HepG2 (cell line): ENCODE results near the gene PGPEP1. TPM values are rescaled to one million over a fixed set of nuclear protein-coding genes. Genes with fewer than 3 reads are reported as not detected.
A peak's percentile ranks its signal among the peaks of the same experiment; 100 is the strongest.

ENCODE experiments used
- ETS1 ChIP-seq: sonication (generic); formaldehyde crosslinking; IDR thresholded peaks from 2 replicates; pipeline ENCODE4 v1.4.0; 2020; ENCODE audit warnings: missing genetic modification reagents
- FOXK2 ChIP-seq: fragments of 450-650 bp; IDR thresholded peaks from 2 replicates; pipeline ENCODE4 v1.6.1; 2016
- HNRNPUL1 ChIP-seq: fragments of 200-400 bp; formaldehyde crosslinking; IDR thresholded peaks from 2 replicates; pipeline ENCODE4 v1.6.1; 2017; ENCODE audit warnings: low read depth, mild to moderate bottlenecking, low read length, moderate library complexity
- NFAT5 ChIP-seq: sonication (generic); formaldehyde crosslinking; IDR thresholded peaks from 2 replicates; pipeline ENCODE4 v1.4.0; 2020; ENCODE audit warnings: missing genetic modification reagents
- PCBP2 ChIP-seq: fragments of 200-400 bp; formaldehyde crosslinking; optimal IDR thresholded peaks from 2 replicates; pipeline ENCODE3; 2018; ENCODE audit warnings: low read length, low read depth; ENCODE audit not compliant: poor library complexity, severe bottlenecking
- POGZ ChIP-seq: sonication (generic); formaldehyde crosslinking; IDR thresholded peaks from 2 replicates; pipeline ENCODE4 v1.4.0; 2020; ENCODE audit warnings: mild to moderate bottlenecking, missing genetic modification reagents
- SKIL ChIP-seq: sonication (generic); formaldehyde crosslinking; IDR thresholded peaks from 2 replicates; pipeline ENCODE4 v1.8.0; 2022; ENCODE audit warnings: missing genetic modification reagents, mild to moderate bottlenecking, moderate library complexity, borderline replicate concordance
- SP4 ChIP-seq: sonication (generic); formaldehyde crosslinking; IDR thresholded peaks from 2 replicates; pipeline ENCODE4 v1.8.1; 2023; ENCODE audit warnings: mild to moderate bottlenecking, missing genetic modification reagents
- SRSF9 ChIP-seq: fragments of 200-400 bp; formaldehyde crosslinking; IDR thresholded peaks from 2 replicates; pipeline ENCODE4 v1.6.1; 2018; ENCODE audit warnings: borderline replicate concordance, mild to moderate bottlenecking, low read depth, low read length; ENCODE audit not compliant: insufficient read depth, poor library complexity, severe bottlenecking
- TOE1 ChIP-seq: sonication (generic); formaldehyde crosslinking; IDR thresholded peaks from 2 replicates; pipeline ENCODE4 v1.4.0; 2020; ENCODE audit warnings: mild to moderate bottlenecking, missing genetic modification reagents
- YEATS2 ChIP-seq: sonication (generic); formaldehyde crosslinking; IDR thresholded peaks from 2 replicates; pipeline ENCODE4 v1.4.0; 2020; ENCODE audit warnings: missing genetic modification reagents, borderline replicate concordance
- ZMAT3 ChIP-seq: sonication (generic); formaldehyde crosslinking; conservative IDR thresholded peaks from 2 replicates; pipeline ENCODE4 v1.7.0; 2021; ENCODE audit warnings: missing genetic modification reagents
- ZNF276 ChIP-seq: sonication (generic); formaldehyde crosslinking; IDR thresholded peaks from 2 replicates; pipeline ENCODE4 v1.4.0; 2020; ENCODE audit warnings: mild to moderate bottlenecking, low read depth, missing genetic modification reagents
- ZNF503 ChIP-seq: sonication (generic); formaldehyde crosslinking; IDR thresholded peaks from 2 replicates; pipeline ENCODE4 v1.4.0; 2020; ENCODE audit warnings: missing genetic modification reagents
- ZNF614 ChIP-seq: IDR thresholded peaks from 2 replicates; pipeline ENCODE4 v1.6.1; 2018; ENCODE audit warnings: missing biosample characterization, missing genetic modification reagents, inconsistent platforms, borderline replicate concordance
- ZNF629 ChIP-seq: sonication (generic); formaldehyde crosslinking; conservative IDR thresholded peaks from 2 replicates; pipeline ENCODE4 v1.5.0; 2020; ENCODE audit warnings: missing genetic modification reagents
- polyA plus RNA-seq, 8 experiments: library from polyadenylated mRNA; depleted of rRNA in 3 of 8; stranded (reverse) in 7 of 8; unstranded in 1 of 8; fragments of >200 nt; fragmentation: Illumina TruSeq in 4 of 8; extraction: Trizol in 4 of 8; gene quantifications; 2 replicates each; pipeline versions ENCODE4 v1.2.1 to v1.2.3, GENCODE V29; 2011 to 2016; ENCODE audit warnings: low read depth in 4 of 8, missing spikeins in 1 of 8, mixed read lengths in 1 of 8; ENCODE audit not compliant: insufficient read depth in 1 of 8
- total RNA-seq, 5 experiments: library from RNA; depleted of rRNA; stranded (reverse); fragments of >200 nt; fragmentation: Illumina TruSeq; extraction: Trizol; gene quantifications; 2 replicates each; pipeline ENCODE4 v1.2.3, GENCODE V29; 2016; ENCODE audit warnings: low read depth in 1 of 5

Gene PGPEP1
- total and polyA plus RNA-seq, 2 of the 13 experiments (the other 11 are each of a cell fraction or from before 2014, with no cell fraction given): 53.1 to 56.6 TPM

- TF ChIP-seq PCBP2 (no peak), ZNF276 (no peak), TOE1 (CRISPR knock-in tag) (no peak), SRSF9 (no peak), HNRNPUL1 (no peak), ZNF629 (CRISPR knock-in tag) (no peak; the same call in 1 of the 2 replicates), SP4 (CRISPR knock-in tag) (peak; percentile 25; the same call in 1 of the 2 replicates), ZNF614 (CRISPR knock-in tag) (peak; percentile 74), POGZ (CRISPR knock-in tag) (peak; percentile 65), FOXK2 (0 out of 2 replicates have a peak, but pooled peaks have one; percentile 22), ZMAT3 (CRISPR knock-in tag) (peak; percentile 65; the same call in 1 of the 2 replicates), YEATS2 (CRISPR knock-in tag) (peak; percentile 51; the same call in 1 of the 2 replicates), NFAT5 (CRISPR knock-in tag) (no peak; the same call in 1 of the 2 replicates), ZNF503 (CRISPR knock-in tag) (peak; percentile 87), SKIL (CRISPR knock-in tag) (peak; percentile 94), ETS1 (CRISPR knock-in tag) (no peak)
These were observed 33.7 kb downstream of the PGPEP1 start (continued) for GRCh38 chr19:18373892-18374629.
